GM19372 (cell line): ENCODE measurements around the gene GCLM.
"Not testable (repeated sequence)": the region's sequence is repeated elsewhere in the genome, so short reads cannot be mapped to it uniquely, and the experiment has no call there.

ENCODE experiments used
- ATAC-seq: cut with Tn5 transposase; IDR thresholded peaks from one replicate; pipeline ENCODE4 v1.9.1; 2021; ENCODE audit warnings: mild to moderate bottlenecking, low read depth, moderate library complexity; ENCODE audit not compliant: unreplicated experiment

GCLM gene, protein sequence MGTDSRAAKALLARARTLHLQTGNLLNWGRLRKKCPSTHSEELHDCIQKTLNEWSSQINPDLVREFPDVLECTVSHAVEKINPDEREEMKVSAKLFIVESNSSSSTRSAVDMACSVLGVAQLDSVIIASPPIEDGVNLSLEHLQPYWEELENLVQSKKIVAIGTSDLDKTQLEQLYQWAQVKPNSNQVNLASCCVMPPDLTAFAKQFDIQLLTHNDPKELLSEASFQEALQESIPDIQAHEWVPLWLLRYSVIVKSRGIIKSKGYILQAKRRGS

DNA sequence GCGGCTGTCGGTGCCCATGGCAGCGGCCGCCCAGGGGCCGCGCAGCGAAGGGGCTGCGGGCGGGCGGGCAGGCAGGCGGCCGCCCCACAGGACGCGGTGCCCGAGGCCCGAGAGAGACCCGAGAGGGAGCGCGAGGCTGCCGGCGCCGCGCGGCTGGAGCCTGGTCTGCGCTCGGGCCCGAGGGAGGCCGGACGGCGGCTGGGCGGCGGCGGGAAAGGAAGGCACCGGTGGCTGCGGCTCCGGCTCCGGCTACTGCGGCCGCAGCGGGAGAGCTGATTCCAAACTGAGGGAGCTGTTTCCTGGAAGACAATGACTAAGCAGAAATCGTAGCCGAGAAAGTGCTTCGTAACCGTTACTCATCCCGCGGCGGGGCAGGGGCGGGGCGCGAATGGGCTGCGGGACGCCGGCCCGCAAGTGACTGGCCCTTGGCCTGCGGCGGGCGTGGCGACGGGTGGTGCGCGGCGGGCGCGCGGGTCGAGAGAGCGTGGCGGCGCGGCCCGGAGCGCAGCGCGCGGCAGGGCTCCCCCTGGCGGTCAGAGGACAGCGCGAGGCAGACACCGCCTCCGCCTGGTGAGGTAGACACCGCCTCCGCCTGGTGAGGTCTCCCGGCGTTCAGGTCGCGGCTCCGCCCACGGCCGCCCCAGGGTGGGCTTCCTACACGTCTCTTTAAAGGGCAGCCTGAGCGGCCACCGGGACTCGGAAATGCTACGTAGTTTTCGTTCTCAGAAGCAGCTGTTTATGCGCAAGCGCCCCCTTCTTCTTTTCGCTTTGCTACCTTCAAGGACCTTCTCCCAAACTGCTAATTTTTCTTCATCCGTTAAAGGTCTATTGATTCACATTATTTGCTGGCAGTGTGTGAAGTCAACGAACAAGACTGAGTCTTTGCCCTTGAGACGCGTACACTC, at the start of gene GCLM:
GCLM (minus strand) TSS at position 285 of the 905 bp plus-strand sequence; CDS start at position 18, 267 bp downstream.
- ATAC-seq = peak; percentile 92

DNA sequence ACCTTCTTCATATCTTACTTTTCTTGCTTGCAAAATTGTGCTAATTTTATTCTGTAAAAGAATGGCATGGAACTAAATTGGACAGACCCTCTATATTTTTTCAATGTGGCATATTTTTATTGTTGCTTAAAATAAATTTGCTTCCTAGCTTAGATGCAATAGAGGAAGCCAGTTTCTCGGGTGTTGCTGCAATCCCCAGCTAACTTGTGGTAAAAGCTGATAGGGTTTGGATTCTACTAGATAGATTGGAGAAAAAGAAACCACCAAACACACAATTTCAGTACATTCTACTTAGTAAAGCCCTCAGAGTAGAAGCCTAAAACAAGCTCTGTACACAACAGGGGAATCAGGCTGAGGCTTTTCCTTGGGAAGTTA, 49.5 kb upstream of the GCLM start:
- ATAC-seq = no peak

DNA sequence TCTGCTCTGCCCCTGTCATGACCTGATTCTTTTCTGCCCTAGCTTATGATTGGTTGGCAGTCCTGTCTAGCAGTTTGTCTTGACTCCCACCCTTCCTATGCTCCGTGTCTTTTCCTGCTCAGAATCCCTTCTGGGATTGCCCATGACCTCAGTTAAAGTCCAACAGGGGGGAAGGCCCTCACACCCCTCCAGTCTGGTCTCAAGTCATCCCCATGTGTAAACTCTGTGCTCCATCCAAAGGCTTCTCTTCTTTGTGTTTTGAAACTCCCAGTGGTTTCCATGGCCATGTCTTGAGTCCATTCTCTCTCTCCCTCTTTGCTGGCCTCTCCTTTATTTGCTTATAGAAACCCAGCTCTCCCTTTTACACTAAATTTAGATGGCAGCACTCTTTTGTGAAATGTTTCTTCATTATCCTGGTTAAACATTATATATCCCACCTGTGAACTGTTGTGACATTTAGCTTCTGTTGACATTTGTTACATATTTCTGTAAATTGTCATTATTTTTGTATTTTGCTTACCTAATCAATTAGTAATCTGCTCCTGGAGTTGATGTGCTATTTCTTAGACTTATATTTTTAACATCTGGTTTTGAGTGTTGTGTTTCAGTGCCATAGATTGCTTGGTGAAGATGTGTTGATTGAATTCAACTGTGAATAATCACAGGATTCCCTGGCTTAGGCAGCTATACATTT, 48.9 kb upstream of the GCLM start:
- no peak for ATAC-seq

DNA sequence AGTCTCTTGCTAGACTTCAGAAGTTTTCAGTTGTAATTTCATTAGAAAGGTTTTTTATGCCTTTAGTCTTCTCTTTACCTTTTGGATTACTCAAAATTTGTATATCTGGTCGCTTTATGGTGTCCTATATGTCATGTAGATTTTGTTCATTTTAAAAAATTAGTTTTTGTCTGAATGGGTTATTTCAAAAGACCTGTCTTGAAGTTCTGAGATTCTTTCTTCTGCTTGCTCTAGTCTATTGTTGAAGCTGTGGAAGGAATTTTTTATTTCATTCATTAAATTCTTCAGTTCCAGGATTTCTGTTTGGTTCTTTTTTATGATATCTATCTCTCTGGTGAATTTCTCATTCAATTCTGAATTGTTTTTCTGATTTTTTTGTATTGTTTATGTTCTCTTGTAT, 46.5 kb upstream of the GCLM start:
- ATAC-seq = no peak

DNA sequence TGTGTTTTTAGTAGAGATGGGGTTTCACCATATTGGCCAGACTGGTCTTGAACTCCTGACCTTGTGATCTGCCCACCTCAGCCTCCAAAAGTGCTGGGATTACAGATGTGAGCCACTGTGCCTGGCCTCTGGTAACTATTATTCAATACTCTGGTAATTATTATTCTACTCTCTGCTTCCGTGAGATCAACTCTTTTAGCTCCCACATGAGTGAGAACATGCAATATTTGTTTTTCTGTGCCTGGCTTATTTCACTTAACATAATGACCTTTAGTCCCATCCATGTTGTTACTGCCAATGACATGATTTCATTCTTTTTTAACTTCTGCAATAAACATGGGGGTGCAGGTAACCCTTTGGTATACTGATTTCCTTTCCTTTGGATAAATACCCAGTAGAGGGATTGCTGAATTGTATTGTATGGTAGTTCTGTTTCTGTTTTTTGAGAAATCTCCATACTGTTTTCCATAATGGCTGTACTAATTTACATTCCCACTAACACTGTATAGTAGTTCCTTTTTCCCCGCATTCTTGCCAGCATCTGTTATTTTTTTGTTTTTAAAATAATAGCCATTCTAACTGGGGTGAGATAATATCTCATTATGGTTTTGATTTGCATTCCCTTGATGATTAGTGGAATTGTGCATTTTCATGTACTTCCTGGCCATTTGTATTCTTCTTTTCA, 37.9 kb upstream of the GCLM start:
- ATAC-seq = not testable (repeated sequence)

DNA sequence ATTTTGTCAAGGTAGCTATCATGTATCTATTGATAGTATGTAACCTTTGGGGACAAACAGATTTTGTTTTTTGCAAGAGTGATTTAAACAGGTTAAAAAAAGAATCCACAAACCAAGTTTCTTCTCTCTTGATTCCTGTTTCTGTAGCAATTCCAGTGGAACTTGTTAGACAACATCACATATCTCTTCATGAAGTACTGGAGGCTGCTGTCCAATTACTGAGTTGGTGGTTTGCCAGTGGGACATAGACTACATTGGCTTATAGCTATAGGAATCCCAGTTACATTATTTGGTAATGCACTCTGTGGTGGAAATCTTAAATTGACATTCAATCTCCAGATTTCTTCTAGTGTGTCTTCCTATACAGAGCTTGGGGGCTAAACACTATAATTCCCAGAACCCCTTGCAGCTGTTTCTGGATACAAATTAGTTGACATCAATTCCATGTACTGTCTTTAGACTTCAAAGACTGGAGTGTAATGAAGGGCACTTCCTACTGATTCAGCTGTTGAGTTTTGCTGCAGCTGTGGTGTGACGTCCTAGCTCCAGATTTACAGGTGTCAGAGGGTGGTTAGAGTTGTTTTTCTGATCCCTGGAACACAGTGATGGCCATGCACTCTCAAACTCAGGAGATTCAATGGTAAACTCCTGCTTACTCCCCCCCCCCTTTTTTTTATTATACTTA, 29.4 kb upstream of the GCLM start:
- no peak for ATAC-seq

DNA sequence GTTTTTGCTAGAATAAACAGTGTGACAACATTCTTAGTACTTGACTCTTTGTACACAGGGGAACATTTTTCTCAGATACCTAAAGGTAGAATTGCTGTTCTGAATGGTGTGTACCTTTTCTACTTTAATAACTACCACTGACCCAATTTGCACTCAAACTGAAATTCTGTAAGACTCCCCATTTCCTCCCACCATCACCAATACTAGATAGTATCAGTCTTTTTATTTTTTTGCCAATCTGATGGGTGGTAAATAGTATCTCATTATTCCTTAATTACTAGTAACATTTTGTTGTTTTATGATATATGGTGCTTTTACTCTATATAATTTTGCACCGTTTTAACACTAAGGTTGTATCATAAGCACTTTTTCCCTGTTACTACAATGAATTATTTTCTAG, 28.8 kb upstream of the GCLM start:
- ATAC-seq = no peak

DNA sequence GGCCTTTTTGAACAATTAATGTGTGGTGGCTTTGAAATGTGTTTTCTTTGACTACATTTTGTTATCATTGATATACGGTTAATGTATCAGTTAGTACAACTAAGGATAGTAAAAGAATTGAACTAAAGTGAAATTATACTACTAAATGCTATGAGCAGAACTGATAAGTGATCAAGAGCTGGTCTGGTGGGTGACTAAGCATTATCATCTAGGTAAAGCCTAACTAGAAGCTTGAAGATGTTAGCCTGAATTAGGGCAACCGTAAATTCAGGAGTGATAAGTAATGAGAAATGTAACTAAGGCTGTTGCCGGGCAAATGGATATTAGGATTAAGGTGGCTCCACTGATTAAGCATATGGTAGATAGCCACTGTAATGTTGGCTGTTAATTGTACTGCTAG, 16.0 kb upstream of the GCLM start:
- no peak for ATAC-seq

DNA sequence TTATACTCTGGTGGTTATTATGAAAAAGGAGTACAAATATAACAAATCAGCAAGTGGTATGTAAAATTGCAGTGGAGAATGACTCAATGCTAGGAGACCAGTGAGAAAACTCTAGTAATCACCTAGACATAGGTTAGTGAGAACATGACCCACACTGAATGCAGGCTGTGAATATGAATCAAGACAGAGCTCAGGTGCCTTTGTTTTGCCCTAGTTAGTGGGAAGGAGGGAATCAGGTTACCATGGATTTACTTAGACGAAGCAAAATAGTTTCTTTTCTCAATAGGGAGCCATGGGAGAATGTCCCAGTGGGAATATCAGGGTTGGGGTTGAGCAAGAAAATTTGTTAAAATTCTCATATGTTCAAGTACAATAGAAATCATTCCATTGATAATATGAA, 10.6 kb upstream of the GCLM start:
- ATAC-seq = no peak

DNA sequence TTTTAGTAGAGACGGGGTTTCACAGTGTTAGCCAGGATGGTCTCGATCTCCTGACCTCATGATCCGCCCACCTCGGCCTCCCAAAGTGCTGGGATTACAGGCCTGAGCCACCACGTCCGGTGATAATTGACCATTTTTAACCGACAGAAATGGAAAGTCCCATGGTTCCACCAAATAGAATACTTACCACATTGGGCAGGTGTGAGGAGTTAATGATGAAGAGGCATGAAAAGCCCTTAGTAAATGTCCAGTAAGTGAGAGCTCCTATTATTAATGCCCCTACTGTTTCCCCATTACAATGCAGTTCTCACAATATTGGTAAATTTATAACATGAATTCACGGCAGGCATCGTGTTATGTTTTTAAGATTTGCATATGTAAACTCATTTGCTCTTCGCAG, 8.1 kb upstream of the GCLM start:
- no peak for ATAC-seq

DNA sequence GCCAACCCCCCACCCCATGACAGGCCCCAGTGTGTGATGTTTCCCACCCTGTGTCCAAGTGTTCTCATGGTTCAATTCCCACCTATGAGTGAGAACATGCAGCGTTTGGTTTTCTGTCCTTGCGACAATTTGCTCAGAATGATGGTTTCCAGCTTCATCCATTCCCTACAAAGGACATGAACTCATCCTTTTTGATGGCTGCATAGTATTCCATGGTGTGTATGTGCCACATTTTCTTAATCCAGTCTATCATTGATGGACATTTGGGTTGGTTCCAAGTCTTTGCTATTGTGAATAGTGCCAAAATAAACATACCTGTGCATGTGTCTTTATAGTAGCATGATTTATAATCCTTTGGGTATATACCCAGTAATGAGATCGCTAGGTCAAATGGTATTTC, 1.6 kb upstream of the GCLM start:
- not testable (repeated sequence) for ATAC-seq

DNA sequence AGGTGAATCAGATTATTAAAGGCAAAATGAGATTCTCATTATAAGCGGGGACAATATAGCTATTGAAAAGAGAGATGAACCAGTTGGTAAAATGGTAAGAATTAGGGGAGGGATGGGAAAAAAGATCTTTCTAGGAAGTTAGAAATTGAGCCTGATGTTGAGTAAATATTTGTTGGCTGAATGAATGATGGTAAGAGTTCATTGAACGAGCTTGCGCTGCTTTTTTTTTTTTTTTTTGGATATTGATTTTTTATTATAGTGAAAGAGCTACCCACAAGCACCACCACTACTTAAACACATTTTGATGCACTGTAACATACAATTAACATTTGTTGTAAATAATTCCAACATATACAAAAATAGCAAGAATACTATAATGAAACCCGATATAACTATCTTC, 1.1 kb upstream of the GCLM start:
- no peak for ATAC-seq

DNA sequence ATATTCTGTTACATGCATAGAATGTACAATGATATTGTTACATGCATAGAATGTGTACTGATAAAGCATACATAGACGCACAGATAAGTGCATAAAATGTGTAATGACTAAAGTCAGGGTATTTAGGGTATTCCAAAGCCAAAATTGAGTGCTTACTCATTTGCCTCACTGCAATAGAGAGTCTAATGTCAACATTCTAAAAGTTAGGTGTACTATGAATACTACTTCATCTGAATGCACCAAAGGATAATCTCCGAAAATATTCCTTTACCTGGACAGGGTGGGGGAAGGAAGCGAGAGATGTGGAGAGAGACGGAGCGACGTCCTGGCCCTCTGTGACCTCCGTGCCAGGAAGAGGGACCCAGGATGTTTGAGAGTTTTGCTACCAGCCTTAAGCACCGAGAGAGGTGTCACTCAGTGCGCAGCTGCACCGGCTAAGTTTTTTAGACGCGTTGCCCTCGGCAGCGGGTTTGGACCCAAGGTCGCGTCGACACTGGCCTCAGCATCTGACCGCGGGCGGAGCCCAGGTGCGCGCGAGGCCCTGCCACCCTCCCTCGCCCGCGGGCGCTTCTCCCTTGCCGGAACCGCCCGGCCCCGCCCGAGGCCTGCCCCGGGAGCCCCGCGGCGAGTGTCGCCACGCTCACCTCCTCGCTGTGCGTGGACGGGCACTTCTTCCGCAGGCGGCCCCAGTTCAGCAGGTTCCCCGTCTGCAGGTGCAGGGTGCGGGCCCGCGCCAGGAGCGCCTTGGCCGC, 660 bp downstream of the GCLM start:
- peak; percentile 41 for ATAC-seq

DNA sequence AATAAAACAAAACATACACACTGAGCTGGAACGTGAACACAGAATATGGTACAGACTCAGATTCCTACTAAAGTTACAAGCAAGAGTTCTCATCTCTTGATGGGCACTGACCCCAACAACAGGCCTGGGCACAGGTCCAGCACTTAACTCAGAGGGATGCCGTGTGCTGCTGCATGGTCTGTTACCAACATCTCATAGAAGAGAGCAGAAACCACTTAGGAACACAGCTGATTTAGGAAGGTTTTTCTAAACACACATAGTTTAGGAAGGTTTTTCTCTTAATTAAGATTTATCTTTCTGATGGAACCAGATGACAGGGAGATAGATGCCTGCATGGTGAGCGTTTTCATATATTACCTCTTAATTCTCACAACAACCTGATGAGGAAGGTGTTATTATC, 1.5 kb downstream of the GCLM start:
- ATAC-seq = no peak

DNA sequence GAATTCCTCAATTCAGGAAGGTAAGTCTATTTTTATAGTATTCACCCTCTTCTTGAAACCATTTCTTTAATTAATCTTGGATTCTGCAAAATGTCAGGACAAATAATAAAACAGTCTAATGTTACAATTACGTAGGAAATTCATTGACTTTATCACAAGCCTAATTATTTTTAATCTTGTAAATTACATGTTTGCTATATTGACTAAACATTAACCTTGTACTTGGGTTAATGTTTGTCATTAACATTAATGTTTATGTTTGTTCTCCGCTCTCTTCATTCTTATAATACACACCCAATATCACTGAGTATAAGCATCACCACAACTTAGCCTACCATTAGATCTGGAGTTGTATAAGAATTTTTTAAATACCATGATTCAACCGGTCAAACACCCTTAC, 2.8 kb downstream of the GCLM start:
- ATAC-seq = no peak

DNA sequence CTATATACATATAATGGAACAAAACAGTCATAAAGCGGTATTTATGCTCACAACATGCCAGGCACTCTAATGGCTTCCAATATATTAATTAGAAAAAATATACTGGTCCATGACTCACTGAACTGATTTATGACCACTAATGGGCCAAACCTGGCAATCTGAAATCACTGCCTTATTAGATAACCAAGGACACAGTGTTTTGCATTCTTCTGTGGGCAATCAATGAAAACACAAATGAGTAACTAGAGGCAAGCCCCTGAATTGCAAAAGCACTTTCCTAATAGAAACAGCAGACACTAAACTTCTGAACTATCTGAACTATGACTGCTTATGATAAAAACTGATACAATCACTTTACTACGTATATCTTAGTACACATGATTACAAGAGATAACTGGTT, 3.5 kb downstream of the GCLM start:
- ATAC-seq = no peak

DNA sequence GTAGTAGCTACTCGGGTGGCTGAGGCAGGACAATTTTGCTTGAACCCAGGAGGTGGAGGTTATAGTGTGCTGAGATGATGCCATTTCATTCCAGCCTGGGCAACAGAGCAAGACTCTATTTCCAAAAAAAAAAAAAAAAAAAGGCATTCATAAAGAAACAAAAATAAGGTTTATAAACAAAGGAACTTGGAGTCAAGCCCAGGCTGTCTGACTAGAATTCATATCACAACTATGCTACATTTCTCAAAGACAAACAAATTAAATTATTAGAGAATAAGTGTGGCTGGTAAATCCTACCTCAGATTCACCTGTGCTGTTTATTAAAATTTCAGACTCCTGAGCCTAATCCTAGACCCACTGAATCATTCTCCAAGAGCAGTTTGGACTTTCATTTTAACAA, 4.2 kb downstream of the GCLM start:
- ATAC-seq = no peak

DNA sequence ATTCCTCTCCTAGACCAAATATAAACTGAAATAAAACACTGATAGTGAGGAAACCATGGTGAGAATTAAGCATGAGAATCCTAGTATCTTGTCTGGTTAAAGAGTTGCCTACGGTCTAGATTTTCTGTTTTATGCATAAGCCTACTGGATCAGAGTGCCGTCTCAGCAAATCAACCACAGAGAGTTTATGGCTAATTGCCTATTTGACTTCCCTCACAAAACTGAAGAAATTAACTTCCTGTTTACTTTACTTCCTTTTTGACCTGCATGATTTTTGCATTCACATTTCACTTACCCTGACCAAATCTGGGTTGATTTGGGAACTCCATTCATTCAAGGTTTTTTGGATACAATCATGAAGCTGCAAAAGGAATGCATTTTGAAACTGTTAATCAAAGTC, 5.0 kb downstream of the GCLM start:
- no peak for ATAC-seq

DNA sequence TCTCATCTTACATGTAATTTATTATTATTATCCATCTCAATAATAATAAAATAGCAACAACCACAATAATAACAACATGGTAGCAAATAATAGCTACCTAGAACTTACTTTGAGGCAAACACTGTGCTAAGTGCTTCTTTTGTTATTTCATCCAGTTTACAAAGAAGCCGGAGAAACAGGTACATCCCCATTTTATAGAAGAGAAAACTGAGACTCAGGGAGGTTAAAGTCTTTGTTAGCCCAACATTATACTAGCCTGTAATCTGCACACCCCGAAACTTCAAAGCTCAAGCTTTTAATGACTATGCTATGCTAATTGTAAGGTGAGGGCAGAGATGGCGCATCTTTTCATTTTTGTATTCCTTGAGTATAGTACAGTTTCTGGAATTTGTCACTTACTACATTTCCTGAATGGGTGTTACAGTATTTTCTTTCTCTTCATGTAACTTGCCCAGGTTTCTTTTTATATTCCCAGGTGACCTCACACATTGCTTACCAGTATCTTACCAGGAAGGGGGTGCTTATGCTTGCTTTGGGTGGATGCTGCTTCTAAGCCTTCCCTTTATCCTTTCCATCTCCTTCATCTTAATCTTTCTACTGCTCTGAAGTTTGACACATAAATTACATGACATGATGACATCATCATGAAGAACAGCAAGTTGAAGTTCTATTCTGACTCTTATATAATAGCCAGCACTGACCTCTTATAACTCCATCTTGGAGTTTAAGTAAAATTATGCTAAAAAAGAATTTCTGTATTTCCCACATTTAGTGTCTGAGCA, 8.3 kb downstream of the GCLM start:
- no peak for ATAC-seq
